GM18867 (cell line): ENCODE measurements around the gene DNAJB5.

Experiments used
- ATAC-seq: cut with Tn5 transposase; IDR thresholded peaks from one replicate; pipeline ENCODE4 v1.9.1; 2021; ENCODE audit warnings: mild to moderate bottlenecking, moderate library complexity; ENCODE audit not compliant: unreplicated experiment

The DNAJB5 gene

GRCh38 chr9:34983209-34983608 is 6.3 kb upstream of the DNAJB5 start:
- ATAC-seq: peak; percentile 42

GRCh38 chr9:34984049-34984448 is 5.5 kb upstream of the DNAJB5 start:
- ATAC-seq: no peak

GRCh38 chr9:34985311-34985899 is 4.1 kb upstream of the DNAJB5 start:
- ATAC-seq: no peak

GRCh38 chr9:34986540-34987047 is 3.0 kb upstream of the DNAJB5 start:
- ATAC-seq: no peak

GRCh38 chr9:34987160-34987901 is 2.2 kb upstream of the DNAJB5 start:
- ATAC-seq: no peak

GRCh38 chr9:34988218-34989002 is 1.1 kb upstream of the DNAJB5 start:
- ATAC-seq: no peak

GRCh38 chr9:34989946-34990635 is 546 bp downstream of the DNAJB5 start:
- no peak for ATAC-seq

GRCh38 chr9:34990908-34991606 is 1.5 kb downstream of the DNAJB5 start:
- no peak for ATAC-seq

- ATAC-seq: no peak
These were observed 2.2 kb downstream of the DNAJB5 start for GRCh38 chr9:34991607-34992375.

- ATAC-seq: no peak
These were observed 2.9 kb downstream of the DNAJB5 start for GRCh38 chr9:34992376-34992951.

GRCh38 chr9:34993502-34994259 is 4.1 kb downstream of the DNAJB5 start:
- ATAC-seq: no peak

GRCh38 chr9:34994260-34994899 is 4.8 kb downstream of the DNAJB5 start:
- no peak for ATAC-seq

GRCh38 chr9:34994900-34995669 is 5.5 kb downstream of the DNAJB5 start:
- ATAC-seq: no peak

- no peak for ATAC-seq
These were observed 6.1 kb downstream of the DNAJB5 start for GRCh38 chr9:34995670-34996060.

GRCh38 chr9:34996181-34996904 is 6.8 kb downstream of the DNAJB5 start:
- ATAC-seq: no peak

GRCh38 chr9:34996905-34997279 is 7.3 kb downstream of the DNAJB5 start:
- ATAC-seq: no peak

- ATAC-seq: no peak
These were observed 7.8 kb downstream of the DNAJB5 start for GRCh38 chr9:34997379-34997781.
